ENCODE data around the gene MAD2L2.
A peak's percentile ranks its signal among the peaks of the same experiment; 100 is the strongest.

Gene MAD2L2

DNA sequence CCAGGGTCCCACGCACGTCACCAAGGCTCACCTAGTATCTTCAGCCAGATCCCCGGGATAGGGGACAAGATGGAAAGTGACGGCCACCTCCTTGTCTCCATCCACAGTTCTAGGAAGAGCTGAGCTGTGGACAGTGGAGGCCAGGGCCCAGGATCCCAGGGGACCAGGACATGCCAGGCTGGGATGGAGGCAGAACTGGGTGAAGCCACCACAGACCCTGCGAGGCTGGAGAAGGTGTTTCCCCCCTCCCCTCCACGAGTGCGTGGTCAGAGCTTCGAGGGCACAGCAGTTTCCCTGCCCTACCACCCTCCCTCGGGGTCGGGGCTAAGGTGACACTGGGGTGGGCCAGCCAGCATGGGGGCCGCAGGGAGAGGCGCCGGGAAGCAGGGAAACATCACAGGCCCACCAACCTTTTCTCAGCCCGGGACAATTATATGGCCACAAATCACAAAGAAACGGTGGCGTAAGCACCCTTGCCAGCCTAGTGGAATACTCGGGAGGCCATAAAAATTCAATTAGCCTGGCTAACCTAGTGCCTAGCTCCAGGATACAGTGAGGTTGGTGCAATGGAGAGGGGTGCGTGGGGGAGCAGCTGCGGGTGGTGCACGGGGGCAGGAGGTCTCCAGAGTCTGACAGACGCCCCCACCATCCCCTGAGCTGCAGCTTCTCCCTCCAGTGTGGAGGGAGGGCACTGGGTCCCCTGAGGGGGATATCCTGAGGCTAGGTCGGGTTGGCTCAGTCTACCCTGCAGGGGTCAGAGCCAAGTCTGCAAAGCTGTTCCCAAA is 23.9 kb upstream of the MAD2L2 start:
- no peak for DNase-seq (ENCODE audit: low read depth in 3 of 3)

DNA sequence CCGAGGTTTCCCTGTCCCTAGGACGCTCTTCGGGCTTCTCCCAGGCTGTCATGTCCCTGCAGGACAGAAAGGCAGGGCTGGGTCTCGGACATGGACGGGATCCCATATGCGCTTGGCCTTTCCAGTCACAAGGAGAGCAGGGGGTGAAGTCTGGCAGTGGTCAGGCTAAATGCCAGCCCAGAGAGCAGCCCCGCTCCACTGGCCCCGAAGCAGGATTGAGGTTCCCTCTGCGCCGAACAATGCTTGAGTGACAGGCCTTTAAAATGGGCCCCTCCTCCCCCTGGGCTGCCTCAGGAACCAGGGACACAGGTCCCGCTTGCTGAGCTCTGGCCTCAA is 23.2 kb upstream of the MAD2L2 start:
- DNase-seq (ENCODE audit: low read depth in 3 of 3) = no peak

DNA sequence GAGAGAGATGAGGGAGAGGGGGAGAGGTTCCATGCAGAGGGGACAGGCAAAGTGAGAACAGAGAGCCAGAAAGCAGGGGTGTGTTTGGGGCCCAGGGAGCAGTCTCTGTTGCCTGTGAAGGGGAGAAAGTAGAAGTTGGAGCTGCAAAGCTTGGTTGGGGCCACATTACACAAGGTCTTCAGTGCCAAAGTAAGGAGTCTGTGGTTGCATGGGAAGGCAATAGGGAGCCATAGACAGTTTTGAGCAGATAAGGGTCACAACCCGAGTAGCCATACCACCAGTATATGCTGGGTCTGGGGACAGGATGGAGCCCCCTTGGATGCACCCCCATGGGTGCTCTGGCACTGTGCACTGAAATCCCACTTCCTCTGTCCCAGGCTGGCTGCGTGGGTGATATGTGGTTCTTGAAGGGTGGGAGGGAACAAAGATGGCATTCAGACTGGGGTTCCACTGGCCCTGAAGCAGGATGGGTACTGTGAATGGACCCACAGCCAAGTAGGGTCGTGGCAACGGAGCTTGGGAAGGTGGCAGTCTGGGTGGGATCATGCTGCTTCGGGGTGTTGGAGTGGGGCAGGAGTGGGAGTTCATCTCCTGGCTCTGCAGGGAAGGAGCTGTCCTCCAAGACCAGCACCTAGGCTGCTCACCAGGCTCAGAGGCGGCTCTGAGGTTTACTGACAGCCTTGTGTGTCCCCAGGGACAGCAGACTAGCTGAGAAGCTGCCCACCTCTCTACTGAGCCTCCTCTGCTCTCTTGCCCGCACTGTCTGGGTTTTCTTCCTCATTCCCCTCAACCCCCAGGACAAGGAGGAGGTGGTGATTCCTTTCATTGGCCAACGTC is 22.6 kb upstream of the MAD2L2 start:
- no peak for DNase-seq (ENCODE audit: low read depth in 3 of 3)

DNA sequence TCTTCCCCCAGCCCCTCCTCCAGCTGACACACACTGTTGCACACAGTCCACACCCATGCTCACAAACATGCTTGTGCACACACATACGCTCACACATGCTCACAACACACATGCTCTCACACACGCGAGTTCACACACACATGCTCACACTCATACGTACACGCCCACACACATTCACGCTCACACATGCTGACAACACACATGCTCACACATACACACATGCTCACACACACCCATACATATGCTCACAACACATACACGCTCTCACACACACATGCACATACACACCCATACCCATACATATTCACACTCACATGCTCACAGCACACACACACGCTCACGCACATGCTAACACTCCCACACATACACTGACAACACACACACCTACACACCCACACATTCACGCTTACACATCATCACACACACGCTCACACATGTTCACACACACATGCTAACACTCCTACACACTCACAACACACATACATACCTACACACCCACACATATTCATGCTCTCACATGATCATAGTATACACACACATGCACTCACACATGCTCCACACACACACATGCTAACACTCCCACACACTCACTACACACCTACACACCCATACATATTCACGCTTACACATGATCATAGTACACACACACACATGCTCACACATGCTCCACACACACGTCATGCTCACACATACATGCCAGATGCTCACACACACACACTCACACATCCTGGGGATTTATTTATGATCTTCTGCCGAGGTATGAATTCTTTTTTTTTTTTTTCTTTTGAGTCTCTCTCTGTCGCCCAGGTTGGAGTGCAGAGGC is 21.2 kb upstream of the MAD2L2 start:
- no peak for DNase-seq (ENCODE audit: low read depth in 3 of 3)

DNA sequence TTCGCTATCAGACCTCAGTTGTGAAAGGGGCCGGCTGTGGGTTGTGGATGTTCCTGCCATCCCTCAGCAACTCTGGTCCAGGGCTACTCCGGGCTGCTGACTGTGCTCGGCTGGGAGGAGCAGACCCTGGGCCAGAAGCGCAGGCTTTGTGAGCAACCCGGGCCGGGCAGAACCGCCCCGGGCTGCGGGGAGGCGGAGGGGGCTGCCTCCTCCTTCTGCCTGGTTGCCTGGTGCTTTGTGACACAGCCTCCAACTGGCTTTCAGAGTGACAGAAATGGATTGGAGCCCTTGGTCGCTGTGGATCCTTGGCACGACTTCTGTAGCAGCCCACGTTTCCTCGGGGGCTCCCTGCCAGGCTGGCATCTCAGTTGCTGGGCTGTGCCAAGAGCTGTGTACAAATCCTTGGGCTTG is 20.6 kb upstream of the MAD2L2 start:
- no peak for DNase-seq (ENCODE audit: low read depth in 3 of 3)

DNA sequence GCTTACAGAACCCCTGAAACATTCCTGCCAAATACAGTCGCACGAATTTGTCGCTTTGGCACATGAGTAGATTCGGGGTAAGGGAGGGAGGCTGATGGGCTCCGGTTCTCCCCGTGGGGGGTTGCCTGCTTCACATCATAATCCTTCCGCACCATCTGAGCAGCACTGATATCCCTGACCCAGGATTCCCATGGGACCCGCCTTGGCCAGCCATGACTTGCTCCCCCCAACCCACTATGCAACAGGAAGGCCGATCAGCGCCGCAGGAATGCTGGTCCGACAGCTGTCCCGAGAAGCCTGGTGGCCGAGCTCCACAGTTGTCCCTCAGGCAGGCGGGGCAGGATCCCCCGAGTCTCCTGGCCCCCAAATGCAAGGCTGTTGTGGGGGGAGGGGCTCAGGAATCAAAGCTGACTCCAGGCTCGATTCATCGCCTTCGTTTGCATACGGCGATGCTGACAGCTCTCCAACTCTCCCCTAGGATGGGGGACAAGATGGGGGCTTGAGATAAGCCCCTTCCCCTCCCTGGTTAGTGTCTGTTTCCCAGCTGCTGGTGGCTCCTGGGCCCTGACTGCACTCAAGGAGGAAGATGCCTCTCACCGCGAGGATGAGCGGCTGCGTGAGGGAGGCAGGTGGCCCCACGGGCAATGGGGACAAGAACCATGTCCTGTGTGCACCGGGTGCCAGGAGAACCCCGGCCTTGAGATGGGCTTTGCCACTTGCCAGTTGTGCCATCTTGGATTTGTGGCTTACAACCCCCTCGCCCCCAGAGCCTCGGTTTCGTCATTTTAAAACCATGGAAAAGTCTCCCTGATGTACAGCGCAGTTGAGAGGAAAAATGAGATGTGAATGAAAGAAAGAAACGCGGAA is 19.9 kb upstream of the MAD2L2 start:
- no peak for DNase-seq (ENCODE audit: low read depth in 3 of 3)

DNA sequence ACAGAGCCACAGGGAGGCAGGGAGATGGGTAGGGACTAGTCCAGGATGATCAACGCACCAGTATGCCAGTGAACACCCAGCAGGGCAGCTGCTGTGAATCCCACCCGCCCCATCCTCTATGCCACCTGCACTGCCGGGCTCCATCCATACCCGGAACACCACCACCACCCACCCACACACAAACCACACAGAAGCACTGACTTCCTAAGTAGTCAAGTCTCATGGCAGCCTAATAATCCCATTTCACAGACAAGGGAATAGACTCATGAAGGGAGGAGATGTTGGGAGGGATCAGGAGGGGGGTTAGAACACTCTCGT is 16.9 kb upstream of the MAD2L2 start:
- DNase-seq (ENCODE audit: low read depth in 3 of 3) = no peak

DNA sequence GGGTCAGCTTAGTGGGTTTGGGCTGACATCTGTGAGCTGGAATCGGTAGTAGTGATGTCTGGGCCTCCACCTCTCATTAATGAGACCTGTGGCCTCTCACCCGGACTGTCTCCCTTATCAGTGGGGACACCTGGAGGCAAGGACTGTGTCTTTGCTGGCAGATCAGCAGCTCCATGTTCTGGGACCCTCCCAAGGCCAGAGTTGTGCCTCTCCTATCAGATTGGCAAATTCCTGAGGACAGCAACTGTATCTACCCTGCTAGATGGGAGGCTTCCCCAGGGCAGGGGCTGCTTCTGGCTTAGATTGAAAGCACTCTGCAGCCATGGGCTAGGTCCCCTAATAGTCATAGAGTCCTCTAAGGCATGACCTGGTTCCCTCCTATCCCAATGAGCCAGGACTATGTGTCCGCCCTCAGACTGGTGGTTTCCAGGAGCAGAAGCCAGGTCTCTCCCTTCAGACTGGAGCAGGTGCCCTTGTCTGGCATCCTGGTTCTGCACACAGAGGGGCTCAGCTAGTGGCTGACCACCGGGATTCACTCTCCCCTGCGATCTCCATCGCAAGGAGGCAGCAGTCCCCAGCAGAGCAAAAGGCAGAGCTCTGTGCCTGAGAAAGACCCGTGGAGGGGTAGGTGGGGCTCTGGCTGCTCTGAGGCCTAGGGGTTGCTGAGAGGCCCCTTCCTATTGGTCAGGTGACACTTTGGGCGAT is 16.4 kb upstream of the MAD2L2 start:
- no peak for DNase-seq (ENCODE audit: low read depth in 3 of 3)

DNA sequence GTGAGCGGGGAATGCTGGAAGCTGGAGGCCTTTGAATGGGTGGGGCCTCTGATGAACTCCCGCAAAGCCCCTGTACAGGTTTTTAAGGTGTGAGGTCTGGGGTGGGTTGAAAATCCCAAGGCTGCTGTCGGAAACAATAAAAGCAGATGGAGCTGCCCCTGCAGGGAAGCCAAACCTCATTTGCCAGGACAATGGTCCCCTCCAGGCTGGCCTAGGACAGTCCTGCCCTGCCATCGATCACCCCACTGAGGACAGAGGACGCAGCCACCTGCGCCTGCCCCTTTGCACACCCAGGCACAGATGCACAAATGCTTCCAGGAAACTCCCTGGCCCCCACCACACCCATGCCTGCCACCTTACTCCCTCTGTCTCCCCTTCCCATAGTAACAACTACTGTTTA is 14.9 kb upstream of the MAD2L2 start:
- no peak for DNase-seq (ENCODE audit: low read depth in 3 of 3)

DNA sequence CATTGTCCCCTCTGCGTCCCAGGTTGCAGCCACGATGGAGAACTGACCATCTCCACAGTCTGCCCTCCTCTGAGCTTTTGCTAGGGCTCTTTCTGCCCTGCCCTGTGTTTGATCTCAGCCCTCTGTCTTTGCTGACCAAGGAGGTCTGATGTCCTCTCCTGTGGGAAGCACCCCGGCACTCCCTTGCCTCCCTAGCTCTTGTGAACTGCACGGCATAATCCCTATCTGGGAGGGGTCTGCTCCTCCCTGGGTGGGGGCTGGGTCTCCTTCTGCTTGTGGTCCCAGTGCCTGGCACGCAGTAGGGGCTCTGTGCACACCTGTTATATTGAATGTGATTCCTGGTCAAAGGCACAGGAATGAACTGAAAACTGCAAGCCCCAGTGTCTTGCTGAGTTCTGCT is 13.0 kb upstream of the MAD2L2 start:
- DNase-seq (ENCODE audit: low read depth in 3 of 3) = no peak

DNA sequence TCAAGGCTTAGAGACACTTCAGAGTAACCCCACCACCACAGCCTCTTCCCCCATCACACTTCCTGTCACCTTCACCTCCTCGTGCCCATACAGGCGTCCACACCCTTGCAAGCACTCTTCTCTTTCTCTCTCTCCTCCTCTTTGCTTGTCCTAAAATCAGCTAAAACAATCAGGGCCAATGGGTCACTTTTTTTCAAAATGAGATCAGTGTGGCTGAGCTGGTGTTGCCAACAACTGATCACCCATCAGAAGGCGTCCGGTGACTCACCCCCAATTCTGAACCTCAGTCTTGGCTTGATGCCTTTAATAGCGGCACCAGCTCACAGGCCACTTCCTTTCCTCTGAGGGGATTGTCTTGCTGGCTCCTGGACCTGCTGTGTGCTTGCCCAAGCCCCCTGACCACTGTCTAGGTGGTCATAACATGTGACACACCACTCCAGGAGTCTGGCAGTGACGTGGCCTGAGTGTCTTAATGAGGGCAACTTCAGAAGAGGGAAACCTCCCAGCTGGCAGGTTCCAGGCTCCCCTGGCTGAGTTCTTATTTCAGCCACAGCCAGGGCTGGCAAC is 12.2 kb upstream of the MAD2L2 start:
- peak in 2 of 3 donors; percentile 12 to 32 for DNase-seq (ENCODE audit: low read depth in 3 of 3)

DNA sequence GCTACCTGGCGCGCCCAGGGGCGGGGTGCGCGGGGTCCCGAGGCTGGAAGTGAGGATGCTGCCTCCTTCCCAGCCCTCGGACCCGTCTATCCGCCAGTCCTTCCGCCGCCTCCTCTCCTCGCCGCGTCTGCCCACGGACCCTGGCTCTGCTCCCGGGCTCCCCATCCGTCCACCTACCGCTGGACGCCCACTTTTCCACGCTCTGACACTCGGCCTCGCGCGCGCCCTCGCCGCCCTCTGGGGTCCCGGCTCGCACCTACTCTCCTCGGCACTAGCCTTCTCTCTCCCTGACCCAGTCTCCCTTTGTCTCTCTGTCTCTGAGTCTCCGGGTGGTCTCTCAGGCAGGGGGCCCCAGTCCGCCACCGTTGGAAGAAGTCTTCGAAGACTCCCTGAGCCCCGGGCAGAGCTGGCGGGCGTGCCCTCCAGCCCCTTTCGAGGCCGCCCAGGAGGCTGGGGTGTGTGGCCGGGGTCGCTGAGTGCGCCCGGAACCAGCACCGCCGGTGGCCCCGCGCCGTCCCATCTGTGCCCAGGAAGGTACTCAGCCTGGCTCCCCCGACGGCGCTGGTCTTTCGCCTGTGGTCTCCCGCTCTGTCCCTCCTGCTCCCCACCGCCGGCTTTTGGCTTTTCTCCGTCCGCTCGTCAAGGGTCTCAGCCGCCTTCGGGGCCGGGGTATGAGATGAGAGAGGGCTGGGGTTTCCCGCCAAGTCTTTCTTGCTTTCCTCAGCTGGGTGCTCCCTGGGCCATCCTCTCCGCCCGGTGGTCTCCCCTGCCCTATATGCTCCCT is 11.2 kb upstream of the MAD2L2 start:
- no peak for DNase-seq (ENCODE audit: low read depth in 3 of 3)

DNA sequence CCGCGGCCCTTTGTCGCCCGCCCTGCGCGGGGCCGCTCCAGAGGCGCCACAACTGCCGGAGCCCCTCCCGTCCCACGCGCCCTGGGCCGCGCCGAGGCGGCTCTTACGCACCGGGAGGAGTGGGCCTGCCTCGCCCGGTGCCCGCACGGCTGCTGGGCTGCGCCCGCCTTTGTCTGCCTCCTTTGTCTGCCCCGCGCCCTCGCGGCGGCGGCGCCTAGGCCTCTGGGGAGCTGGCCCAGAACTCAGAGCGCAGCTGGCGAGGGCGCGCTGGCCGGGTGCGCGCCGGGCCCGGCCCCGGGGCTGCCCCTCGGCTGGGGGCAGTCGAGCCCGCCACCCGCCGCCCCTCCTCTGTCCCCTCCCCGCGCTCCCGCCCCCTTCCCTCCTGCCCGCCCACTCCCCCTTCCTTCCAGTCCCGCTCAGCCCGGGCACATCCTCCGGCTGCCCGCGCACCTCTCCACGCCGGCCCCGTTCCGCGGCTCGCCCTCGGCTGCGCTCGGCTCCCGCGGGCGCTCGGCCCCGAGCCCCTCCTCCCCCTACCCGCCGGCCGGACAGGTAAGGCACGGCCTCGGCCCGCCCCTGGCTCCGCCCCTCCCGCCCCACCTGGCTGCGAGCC is 10.5 kb upstream of the MAD2L2 start, which contains the start of gene DRAXIN:
TSS of gene DRAXIN (plus strand) at position 409 of the 613 bp plus-strand sequence. CDS start 14,549 bp downstream, outside the sequence.
- no peak for DNase-seq (ENCODE audit: low read depth in 3 of 3)

DNA sequence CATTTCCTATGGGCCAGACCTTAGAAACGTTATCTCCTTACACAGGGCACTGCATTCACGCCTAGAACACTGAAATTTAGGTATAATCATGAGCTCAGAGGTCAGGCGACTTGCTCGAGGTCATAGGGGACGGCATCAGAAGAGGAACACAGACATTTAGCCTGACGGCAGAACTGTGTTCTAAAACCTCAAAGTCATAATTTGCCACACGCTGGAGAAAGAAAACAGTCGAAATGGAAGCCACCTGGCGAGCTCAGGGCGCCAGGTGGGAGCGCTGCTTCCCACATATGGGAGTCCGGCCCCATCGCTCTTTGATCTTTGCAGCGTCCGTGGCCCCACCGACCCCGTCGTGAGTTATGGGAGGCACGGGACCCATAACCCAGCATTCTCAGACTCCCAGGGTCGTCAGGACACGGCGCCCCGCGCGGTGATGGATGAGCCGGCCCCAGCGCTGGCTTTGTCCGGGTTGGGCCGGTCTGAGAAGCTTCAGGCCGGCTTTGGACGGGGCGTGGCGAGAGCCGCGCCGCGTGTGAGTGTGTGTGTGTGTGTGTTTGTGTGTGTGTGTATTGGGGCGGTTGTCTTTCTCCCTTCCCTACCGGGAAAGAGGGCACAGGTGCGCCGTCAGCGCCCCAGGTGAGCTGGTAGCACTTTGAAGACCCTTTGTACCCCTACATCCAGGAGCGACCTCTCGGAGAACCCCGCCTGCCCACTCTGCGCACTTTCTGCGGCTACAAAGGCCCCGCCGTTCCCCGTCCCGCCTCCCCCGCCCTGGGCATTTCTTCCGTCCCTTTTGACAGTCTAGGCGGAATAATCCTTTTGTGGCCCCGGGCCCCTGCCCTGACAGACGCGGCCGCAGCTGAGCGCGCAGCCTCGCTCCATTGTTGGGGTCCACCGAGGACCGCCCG is 9.7 kb upstream of the MAD2L2 start:
- DNase-seq (ENCODE audit: low read depth in 3 of 3) = no peak

DNA sequence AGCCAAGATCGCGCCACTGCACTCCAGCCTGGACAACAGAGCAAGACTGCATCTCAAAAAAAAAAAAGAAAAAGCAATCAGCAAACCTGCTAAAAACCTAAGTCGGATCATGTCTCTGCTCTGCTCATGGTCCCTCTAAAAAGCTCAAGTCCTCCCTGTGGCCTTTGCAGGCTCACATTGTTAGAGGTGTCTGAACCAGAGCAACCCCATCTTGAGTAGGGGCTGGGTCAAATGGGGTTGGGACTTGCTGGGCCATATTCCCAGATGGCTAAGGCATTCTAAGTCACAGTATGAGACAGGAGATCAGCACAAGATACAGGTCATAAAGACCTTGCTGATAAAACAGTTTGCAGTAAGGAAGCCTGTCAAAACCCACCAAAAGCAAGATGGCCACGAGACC is 7.6 kb upstream of the MAD2L2 start:
- DNase-seq (ENCODE audit: low read depth in 3 of 3) = no peak

DNA sequence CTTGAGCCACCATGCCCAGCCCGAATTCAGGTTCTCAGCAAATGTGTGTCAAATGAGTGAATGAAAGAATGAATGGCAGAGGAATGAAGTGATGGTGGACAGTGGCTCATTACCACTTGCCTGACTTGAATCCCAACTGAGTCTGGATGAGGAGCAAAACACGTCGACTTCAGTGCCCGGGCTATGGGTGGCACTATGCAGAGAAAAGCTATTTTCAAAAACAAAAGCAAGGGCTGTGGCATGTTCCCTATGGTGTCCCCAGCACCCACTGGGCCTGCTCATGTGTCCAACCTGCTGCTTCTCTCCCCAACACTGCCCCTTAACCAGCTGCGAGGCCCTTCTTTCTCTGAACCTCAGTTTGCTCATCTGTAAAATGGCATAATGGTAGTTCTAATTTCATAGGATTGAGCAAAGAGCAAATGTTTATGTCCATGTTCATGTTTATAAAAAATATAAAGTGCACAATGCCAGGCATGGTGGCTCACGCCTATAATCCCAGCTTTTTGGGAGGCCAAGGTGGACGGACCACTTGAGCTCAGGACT is 4.3 kb upstream of the MAD2L2 start:
- no peak for DNase-seq (ENCODE audit: low read depth in 3 of 3)

DNA sequence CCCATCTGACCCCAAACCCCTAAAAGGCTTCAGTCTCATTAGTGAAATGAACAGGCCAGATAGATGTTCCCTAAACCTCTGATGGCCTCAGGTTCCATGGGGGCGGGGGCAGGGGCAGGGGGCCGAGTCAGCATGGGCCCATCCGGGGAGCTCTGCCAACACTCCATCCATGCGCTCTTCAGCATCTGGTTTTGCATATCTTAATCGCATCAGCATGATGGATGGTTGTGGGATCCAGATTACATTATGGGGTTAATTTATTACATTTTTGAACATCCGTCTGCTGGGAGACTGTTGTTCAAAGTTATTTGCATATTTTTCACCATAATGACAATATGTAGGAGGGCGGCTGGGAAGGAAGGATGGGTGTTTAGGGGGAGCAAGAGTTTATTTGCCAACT is 3.1 kb upstream of the MAD2L2 start:
- no peak for DNase-seq (ENCODE audit: low read depth in 3 of 3)

DNA sequence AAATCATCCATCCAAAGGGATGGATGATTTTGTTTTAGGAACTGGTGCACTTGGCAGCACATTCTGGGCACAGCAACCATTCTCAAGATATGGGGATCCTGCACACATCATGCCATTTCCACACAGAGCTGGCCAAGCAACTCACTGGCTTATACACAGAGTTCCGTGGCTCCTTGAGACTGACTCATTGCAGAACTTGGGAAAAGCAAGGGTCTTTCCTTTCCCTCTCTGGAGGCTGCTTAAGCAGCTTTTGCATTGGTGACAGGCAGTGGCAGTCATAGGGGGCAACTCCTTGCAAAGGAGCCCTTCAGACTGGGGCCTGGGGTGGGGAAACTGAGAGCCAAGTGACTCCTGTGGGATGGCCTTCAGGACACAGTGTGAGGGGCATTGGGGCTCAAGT is 1.9 kb upstream of the MAD2L2 start:
- no peak for DNase-seq (ENCODE audit: low read depth in 3 of 3)

Measured in stimulated activated CD4-positive, alpha-beta T cell treated with anti-CD3 and anti-CD28 coated beads, TNF-alpha, amount 100 ng/mL, for 48 hours (primary cell).